CD4-positive, alpha-beta T cell (primary cell): ENCODE measurements around the gene TMCO4. TPM values are rescaled to one million over a fixed set of nuclear protein-coding genes. Genes with fewer than 3 reads are reported as not detected.

ENCODE experiments used
- ATAC-seq: fragments of 200-7000 bp; cut with Tn5 transposase; one replicate; pipeline ENCODE4 v1.10.0; 2022; ENCODE audit warnings: mild to moderate bottlenecking; ENCODE audit not compliant: poor library complexity
- CTCF ChIA-PET: fragments of 350-600 bp; sonication (Branson Sonifier 250); formaldehyde crosslinking; loops from one replicate; lab custom pipeline; 2021; ENCODE audit warnings: antibody characterized with exemption, inconsistent platforms; lab: Charles Lee
- POLR2A ChIA-PET: fragments of 350-600 bp; sonication (Branson Sonifier 250); formaldehyde crosslinking; loops from one replicate; lab custom pipeline; 2021; ENCODE audit warnings: antibody characterized with exemption, inconsistent platforms; lab: Charles Lee
- DNase-seq, 14 experiments: peaks; one replicate each; pipeline ENCODE4 v3.0.0-alpha.2; 2013 to 2020; ENCODE audit warnings: mixed read lengths in 2 of 14
- H3K27ac ChIP-seq, 2 donors: one replicate each; pipeline versions ENCODE4 v1.5.1 to v1.7.0; 2013; ENCODE audit warnings: low read length in 2 of 2, low read depth in 1 of 2, mild to moderate bottlenecking in 1 of 2
- H3K27me3 ChIP-seq, 2 experiments: 1 replicate in 1 of 2; 2 replicates in 1 of 2; pipeline versions ENCODE4 v1.6.1 to v1.7.0; 2013; ENCODE audit warnings: low read length in 2 of 2, control low read depth in 1 of 2, mild to moderate bottlenecking in 1 of 2, moderate library complexity in 1 of 2; ENCODE audit not compliant: insufficient read depth in 2 of 2, control insufficient read depth in 1 of 2
- H3K36me3 ChIP-seq: one replicate; pipeline ENCODE4 v1.6.1; 2013; ENCODE audit warnings: low read length, control low read depth; ENCODE audit not compliant: insufficient read depth
- H3K4me1 ChIP-seq: one replicate; pipeline ENCODE4 v1.6.1; 2013; ENCODE audit warnings: low read length, control low read depth; ENCODE audit not compliant: insufficient read depth
- H3K4me3 ChIP-seq: one replicate; pipeline ENCODE4 v1.5.1; 2013; ENCODE audit warnings: mild to moderate bottlenecking, low read length, moderate library complexity
- H3K9me3 ChIP-seq, 2 experiments: 1 replicate in 1 of 2; 2 replicates in 1 of 2; pipeline versions ENCODE4 v1.6.1 to v1.7.0; 2013; ENCODE audit warnings: low read length in 2 of 2, mild to moderate bottlenecking in 2 of 2, control low read depth in 1 of 2, moderate library complexity in 1 of 2; ENCODE audit not compliant: control insufficient read depth in 1 of 2, insufficient read depth in 1 of 2
- H3K27ac Mint-ChIP-seq: one replicate; pipeline ENCODE4 v1.8.0; 2020; ENCODE audit warnings: mixed read lengths
- H3K27me3 Mint-ChIP-seq: one replicate; pipeline ENCODE4 v1.8.0; 2021; ENCODE audit warnings: mixed read lengths
- H3K36me3 Mint-ChIP-seq: one replicate; pipeline ENCODE4 v1.8.0; 2021; ENCODE audit warnings: low read depth, mixed read lengths
- H3K4me1 Mint-ChIP-seq: one replicate; pipeline ENCODE4 v1.8.0; 2021; ENCODE audit warnings: low read depth, mixed read lengths
- H3K4me3 Mint-ChIP-seq: one replicate; pipeline ENCODE4 v1.8.0; 2020; ENCODE audit warnings: mild to moderate bottlenecking, mixed read lengths
- H3K9me3 Mint-ChIP-seq: one replicate; pipeline ENCODE4 v1.8.0; 2020; ENCODE audit warnings: mixed read lengths
- CTCF ChIP-seq: fragments of 200-600 bp; IDR thresholded peaks from one replicate; pipeline ENCODE4 v1.8.0; 2022; ENCODE audit warnings: antibody characterized with exemption, mild to moderate bottlenecking
- intact Hi-C, 2 experiments: fragments of 100-400 bp; cut with DNase I in 1 of 2; cut with micrococcal nuclease in 1 of 2; formaldehyde crosslinking; loops; one replicate each; pipeline versions ENCODE4 v1.15.1 to v1.9.0; 2023 to 2025; cut with DNase I, micrococcal nuclease
- total RNA-seq, 174 experiments: library from RNA in 2 of 174; stranded (reverse) in 2 of 174; gene quantifications; one replicate each; pipeline ENCODE4 v1.2.3 and lab custom pipeline; 2021 to 2026

Gene TMCO4
- total RNA-seq, 2 experiments from 2014 or later, result 12.4 to 13.9 TPM

DNA sequence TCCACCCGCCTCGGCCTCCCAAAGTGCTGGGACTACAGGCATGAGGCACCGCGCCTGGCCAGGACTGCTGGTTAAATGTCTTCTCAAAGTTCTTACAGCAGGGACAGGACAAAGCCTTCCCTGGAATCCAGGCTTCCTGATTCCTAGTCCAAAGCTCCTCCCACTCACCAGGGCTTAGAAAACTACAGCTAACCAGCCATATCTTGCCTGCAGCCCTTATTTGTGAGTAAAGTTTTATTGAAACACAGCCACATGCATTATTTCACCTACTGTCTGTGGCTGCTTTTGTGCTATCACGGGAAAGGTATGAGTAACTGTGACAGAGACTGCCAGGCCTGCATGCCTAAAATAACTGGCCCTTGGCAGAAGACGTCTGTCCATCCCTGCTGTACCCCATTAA, 24.4 kb downstream of the TMCO4 start:
- intact Hi-C loops, result no loop called here
- H3K9me3 Mint-ChIP-seq, result no peaks in the 10 kb centered on the region
- Histone ChIP-seq H3K9me3 (peaks cover 0 to 6% of the 10 kb centered on the region in 2 experiments), H3K27me3 (no peaks in the 10 kb centered on the region), H3K36me3 (peaks cover 65% of the 10 kb centered on the region), H3K4me1 (no peaks in the 10 kb centered on the region), H3K27ac (no peak overlapping the region), H3K4me3 (no peak overlapping the region)
- DNase-seq (no peak), ATAC-seq (no peak)
- H3K4me3 Mint-ChIP-seq, result no peak overlapping the region
- POLR2A ChIA-PET, result no interaction called here
- no peaks in the 10 kb centered on the region for H3K27me3 Mint-ChIP-seq
- no peaks in the 10 kb centered on the region for H3K4me1 Mint-ChIP-seq
- no peak overlapping the region for H3K27ac Mint-ChIP-seq
- CTCF ChIA-PET, result no interaction called here
- peaks cover 77% of the 10 kb centered on the region for H3K36me3 Mint-ChIP-seq
- no peak for TF ChIP-seq CTCF

- no peak for TF ChIP-seq CTCF
- no peak for ATAC-seq
- ChIA-PET CTCF (no interaction called here), POLR2A (interaction anchor here (1.0 kb wide), 1 partner anchor 9 kb away, joined by 3 read pairs; no protein-coding TSS in a partner anchor)
- H3K27ac Mint-ChIP-seq, result no peak overlapping the region
- H3K27me3 Mint-ChIP-seq, result no peaks in the 10 kb centered on the region
- Histone ChIP-seq H3K36me3 (peaks cover 64% of the 10 kb centered on the region), H3K27ac (no peak overlapping the region), H3K4me3 (no peak overlapping the region), H3K27me3 (no peaks in the 10 kb centered on the region), H3K4me1 (no peaks in the 10 kb centered on the region), H3K9me3 (peaks cover 0 to 6% of the 10 kb centered on the region in 2 experiments)
- no peaks in the 10 kb centered on the region for H3K4me1 Mint-ChIP-seq
- H3K9me3 Mint-ChIP-seq, result no peaks in the 10 kb centered on the region
- intact Hi-C loops, result no loop called here
- no peak for DNase-seq
- peaks cover 76% of the 10 kb centered on the region for H3K36me3 Mint-ChIP-seq
- no peak overlapping the region for H3K4me3 Mint-ChIP-seq
These were observed 25.4 kb downstream of the TMCO4 start for GRCh38 chr1:19774180-19774785.

DNA sequence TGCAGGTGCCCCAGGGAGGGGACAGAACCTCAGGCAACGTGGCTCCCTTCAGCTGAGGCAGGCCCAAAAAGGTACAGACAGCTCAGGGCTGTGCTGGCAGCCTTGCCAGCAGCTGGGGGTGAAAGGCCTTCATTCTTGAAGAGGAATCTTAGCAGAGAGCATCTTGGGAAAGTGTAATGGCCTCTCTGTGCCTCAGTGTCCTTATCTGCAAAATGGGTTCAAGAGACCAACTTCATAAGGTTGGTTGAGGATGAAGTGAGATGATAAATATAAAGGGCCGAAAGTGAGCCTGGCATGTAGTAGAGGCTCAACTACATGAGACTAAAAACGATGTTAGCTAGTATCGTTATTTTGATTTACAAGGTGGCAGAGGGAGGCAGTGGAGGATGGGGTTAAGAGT, 26.2 kb downstream of the TMCO4 start:
- no peak for ATAC-seq
- Histone ChIP-seq H3K4me1 (no peaks in the 10 kb centered on the region), H3K27me3 (no peaks in the 10 kb centered on the region), H3K36me3 (peaks cover 59% of the 10 kb centered on the region), H3K4me3 (no peak overlapping the region), H3K27ac (no peak overlapping the region), H3K9me3 (peaks cover 0 to 6% of the 10 kb centered on the region in 2 experiments)
- H3K4me3 Mint-ChIP-seq, result no peak overlapping the region
- ChIA-PET POLR2A (interaction anchor here (1.0 kb wide), 1 partner anchor 8 kb away, joined by 3 read pairs; no protein-coding TSS in a partner anchor), CTCF (no interaction called here)
- no peaks in the 10 kb centered on the region for H3K9me3 Mint-ChIP-seq
- no peak for TF ChIP-seq CTCF
- peaks cover 72% of the 10 kb centered on the region for H3K36me3 Mint-ChIP-seq
- H3K27ac Mint-ChIP-seq, result no peak overlapping the region
- intact Hi-C loops, result no loop called here
- H3K27me3 Mint-ChIP-seq, result no peaks in the 10 kb centered on the region
- DNase-seq, result no peak
- H3K4me1 Mint-ChIP-seq, result no peaks in the 10 kb centered on the region
